Measurements from ENCODE around the gene RFPL3.

- TF ChIP-seq ATF2 (IDR thresholded peaks at IDR 0.05; ENCODE audit: low read length) = no peak
- TF ChIP-seq SMC3 (IDR thresholded peaks at IDR 0.05; ENCODE audit: borderline replicate concordance, low read length) = no peak
- TF ChIP-seq SP1 (IDR thresholded peaks at IDR 0.05; ENCODE audit: low read depth, low read length) = no peak
- TF ChIP-seq ZNF274 (IDR thresholded peaks at IDR 0.05; ENCODE audit: insufficient read depth, insufficient read length) = no peak
- TF ChIP-seq POLR2A (IDR thresholded peaks at IDR 0.05; ENCODE audit: low read depth, low read length) = no peak
These were observed 48.7 kb upstream of the RFPL3 start for GRCh38 chr22:32308934-32309333.

Measured in GM12878 (cell line).